SK-N-SH treated with all-trans-retinoic acid at 6 μM for 48 hours (cell line): ENCODE results near the gene LIN7A.
"Not testable (repeated sequence)": the region's sequence is repeated elsewhere in the genome, so short reads cannot be mapped to it uniquely, and the experiment has no call there.

ENCODE experiments used
- ARNTL ChIP-seq: fragments of 450-650 bp; formaldehyde crosslinking; IDR thresholded peaks from 2 replicates; pipeline ENCODE4 v1.5.0; 2020; ENCODE audit warnings: low read depth, mild to moderate bottlenecking, moderate library complexity, borderline replicate concordance
- ESRRG ChIP-seq: fragments of 250-450 bp; sonication (Bioruptor Pico); IDR thresholded peaks from 2 replicates; pipeline ENCODE4 v1.6.1; 2021; ENCODE audit warnings: mild to moderate bottlenecking
- PATZ1 ChIP-seq: fragments of 250-450 bp; sonication (Bioruptor Pico); IDR thresholded peaks from 2 replicates; pipeline ENCODE4 v1.8.0; 2020; ENCODE audit warnings: mild to moderate bottlenecking, moderate library complexity, borderline replicate concordance
- RARB ChIP-seq: fragments of 250-450 bp; sonication (Bioruptor Pico); IDR thresholded peaks from 2 replicates; pipeline ENCODE4 v1.8.0; 2021; ENCODE audit warnings: mild to moderate bottlenecking, moderate library complexity
- TSHZ2 ChIP-seq: fragments of 250-450 bp; sonication (Bioruptor Pico); IDR thresholded peaks from 2 replicates; pipeline ENCODE4 v1.5.0; 2020; ENCODE audit warnings: mild to moderate bottlenecking, moderate library complexity
- ZFP3 ChIP-seq: fragments of 250-450 bp; sonication (Bioruptor Pico); IDR thresholded peaks from 2 replicates; pipeline ENCODE4 v1.5.0; 2020; ENCODE audit warnings: mild to moderate bottlenecking, moderate library complexity

GRCh38 chr12:80782963-80783470 lies 154.7 kb downstream of the LIN7A start:
- not testable (repeated sequence) for TF ChIP-seq PATZ1 (CRISPR knock-in tag); RARB (CRISPR knock-in tag); ZFP3 (CRISPR knock-in tag); TSHZ2 (CRISPR knock-in tag); ARNTL; ESRRG (CRISPR knock-in tag)
